ENCODE measurements around the gene SCYGR2.

GRCh38 chr2:227595797-227596196 lies 2.9 kb upstream of the SCYGR2 start:
- TF ChIP-seq POLR2A (IDR thresholded peaks at IDR 0.05; ENCODE audit: low read depth, low read length), result no peak
- no peak for TF ChIP-seq POLR2AphosphoS5 (IDR thresholded peaks at IDR 0.05; ENCODE audit: low read depth, low read length)
- TF ChIP-seq TAF1 (IDR thresholded peaks at IDR 0.05; ENCODE audit: borderline replicate concordance, low read depth, low read length), result no peak

Measured in GM12892 (cell line).